GM10266 (cell line): Measurements from ENCODE around the gene NDRG3.

Source experiments
- DNase-seq: peaks from one replicate; pipeline ENCODE4 v3.0.0; 2012; ENCODE audit errors: extremely low spot score
- TF ChIP-seq, protein P1 (sequence below): IDR thresholded peaks from 2 replicates; pipeline ENCODE4 v1.5.1; 2012; ENCODE audit warnings: mild to moderate bottlenecking, low read depth; ENCODE audit not compliant: control insufficient read depth, insufficient read depth; ENCODE audit errors: missing control alignments

Gene NDRG3

DNA sequence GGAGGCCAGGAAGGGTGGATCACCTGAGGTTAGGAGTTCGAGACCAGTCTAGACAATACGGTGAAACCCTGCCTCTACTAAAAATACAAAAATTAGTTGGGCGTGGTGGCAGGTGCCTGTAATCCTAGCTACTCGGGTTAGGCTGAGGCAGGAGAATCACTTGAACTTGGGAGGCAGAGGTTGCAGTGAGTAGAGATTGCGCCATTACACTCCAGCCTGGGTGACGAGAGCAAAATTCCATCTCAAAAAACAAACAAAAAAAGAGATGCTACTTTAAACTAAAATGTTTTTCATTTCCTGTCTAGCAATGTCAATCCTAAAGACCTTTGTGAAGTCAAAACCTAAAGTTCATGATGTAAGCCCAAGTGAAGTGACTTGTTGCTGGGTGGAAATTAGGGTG, 14.8 kb upstream of the NDRG3 start:
- no peak for DNase-seq
- TF ChIP-seq, protein P1, sequence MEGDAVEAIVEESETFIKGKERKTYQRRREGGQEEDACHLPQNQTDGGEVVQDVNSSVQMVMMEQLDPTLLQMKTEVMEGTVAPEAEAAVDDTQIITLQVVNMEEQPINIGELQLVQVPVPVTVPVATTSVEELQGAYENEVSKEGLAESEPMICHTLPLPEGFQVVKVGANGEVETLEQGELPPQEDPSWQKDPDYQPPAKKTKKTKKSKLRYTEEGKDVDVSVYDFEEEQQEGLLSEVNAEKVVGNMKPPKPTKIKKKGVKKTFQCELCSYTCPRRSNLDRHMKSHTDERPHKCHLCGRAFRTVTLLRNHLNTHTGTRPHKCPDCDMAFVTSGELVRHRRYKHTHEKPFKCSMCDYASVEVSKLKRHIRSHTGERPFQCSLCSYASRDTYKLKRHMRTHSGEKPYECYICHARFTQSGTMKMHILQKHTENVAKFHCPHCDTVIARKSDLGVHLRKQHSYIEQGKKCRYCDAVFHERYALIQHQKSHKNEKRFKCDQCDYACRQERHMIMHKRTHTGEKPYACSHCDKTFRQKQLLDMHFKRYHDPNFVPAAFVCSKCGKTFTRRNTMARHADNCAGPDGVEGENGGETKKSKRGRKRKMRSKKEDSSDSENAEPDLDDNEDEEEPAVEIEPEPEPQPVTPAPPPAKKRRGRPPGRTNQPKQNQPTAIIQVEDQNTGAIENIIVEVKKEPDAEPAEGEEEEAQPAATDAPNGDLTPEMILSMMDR, result no peak

GRCh38 chr20:36758276-36758675, 12.4 kb upstream of the NDRG3 start:
- no peak for DNase-seq

DNA sequence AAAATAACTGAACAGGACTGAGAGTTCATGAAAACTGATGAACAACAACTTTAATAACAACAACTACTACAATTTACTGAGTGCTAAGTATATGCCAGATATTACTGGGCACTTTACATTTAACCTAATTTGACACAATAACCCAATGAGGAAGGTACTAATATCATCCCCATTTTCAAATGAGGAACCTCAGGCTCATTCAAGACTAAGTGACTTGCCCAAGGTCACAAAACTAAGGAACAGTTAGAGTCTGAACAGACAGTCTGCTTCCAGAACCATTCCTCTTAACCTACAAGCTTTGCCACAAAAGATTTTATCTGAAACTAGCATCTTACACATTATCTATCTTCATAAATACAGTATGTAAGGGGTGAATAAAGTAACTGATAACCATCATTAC, 10.6 kb upstream of the NDRG3 start:
- TF ChIP-seq, protein P1, result no peak
- DNase-seq, result no peak

More at GRCh38 chr20:36758276-36758675, 12.4 kb upstream of the NDRG3 start:
- TF ChIP-seq, protein P1, result no peak

DNA sequence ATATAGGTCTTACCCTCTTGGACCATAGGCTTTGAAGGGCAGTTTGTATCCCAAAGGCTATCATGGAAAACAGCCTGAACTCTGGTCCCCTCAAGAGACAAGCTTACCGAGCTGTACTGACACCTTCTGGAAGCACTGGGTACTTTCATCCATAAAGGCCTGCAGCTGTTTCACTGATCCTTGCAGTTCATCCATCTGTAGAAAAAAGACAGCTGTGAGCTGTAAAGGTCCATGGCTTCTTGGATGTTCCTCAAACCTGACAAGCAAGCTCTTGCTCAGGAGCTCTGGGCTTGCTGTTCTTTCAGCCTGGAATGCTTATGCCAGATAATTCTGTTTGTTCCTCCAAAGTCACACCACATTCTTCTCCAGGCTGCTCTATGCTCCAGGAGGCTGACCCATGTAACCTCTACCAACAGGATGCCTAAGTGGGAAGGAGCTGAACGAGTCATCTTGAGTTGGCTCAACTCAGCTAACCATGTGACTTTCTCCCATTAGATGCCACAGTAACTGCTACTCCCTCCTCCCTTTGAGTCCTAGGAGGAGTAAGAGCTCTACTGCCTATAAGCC, 8.8 kb upstream of the NDRG3 start:
- peak; percentile 60 for DNase-seq
- TF ChIP-seq, protein P1, result peak; percentile 63

- no peak for DNase-seq
- TF ChIP-seq, protein P1, result no peak
These were observed 6.7 kb upstream of the NDRG3 start for GRCh38 chr20:36752582-36752981.

- TF ChIP-seq, protein P1, result peak; percentile 22
- DNase-seq, result no peak
These were observed 510 bp downstream of the NDRG3 start for GRCh38 chr20:36745234-36745926.

- no peak for DNase-seq
- TF ChIP-seq, protein P1, result no peak
These were observed 1.1 kb downstream of the NDRG3 start for GRCh38 chr20:36744764-36745191.
